Measurements from ENCODE around the gene NDUFAF3. TPM values are rescaled to one million over a fixed set of nuclear protein-coding genes. Genes with fewer than 3 reads are reported as not detected.

NDUFAF3 gene
- total RNA-seq, 3 donors from 2014 or later, result 61.0 to 69.9 (median 63.2) TPM

DNA sequence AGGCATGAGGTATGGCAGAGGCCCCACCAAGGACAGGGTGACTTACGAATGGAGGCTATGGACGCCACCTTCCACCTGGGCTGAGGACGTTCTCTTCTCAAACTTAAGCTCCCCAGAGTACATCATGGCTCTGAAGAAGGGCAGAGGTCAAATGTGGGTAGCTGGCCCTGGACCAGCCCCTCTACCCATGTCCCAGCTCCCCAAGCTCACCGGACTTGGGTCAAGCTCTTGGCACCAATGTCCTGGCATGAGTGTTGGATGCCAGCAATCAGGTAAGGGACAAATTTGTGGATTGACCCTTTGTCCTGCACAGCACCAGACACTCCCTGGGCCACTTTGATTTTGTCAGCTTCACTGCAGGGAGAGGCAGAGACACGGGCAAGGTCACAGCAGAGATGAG lies 2.5 kb downstream of the NDUFAF3 start:
- no peak for DNase-seq
- ATAC-seq, result no peak
- Histone ChIP-seq H3K9me3 (no peaks in the 10 kb centered on the region), H3K4me1 (ENCODE audit: low read depth) (peaks cover 34% of the 10 kb centered on the region), H3K4me3 (no peak overlapping the region), H3K36me3 (ENCODE audit: low read depth) (peaks cover 8% of the 10 kb centered on the region)
- intact Hi-C loops (cut with DNase I, micrococcal nuclease), result no loop called here
- no peak for TF ChIP-seq CTCF (IDR thresholded peaks at IDR 0.05)

GRCh38 chr3:49025005-49025792 lies 3.3 kb downstream of the NDUFAF3 start:
- Histone ChIP-seq H3K36me3 (ENCODE audit: low read depth) (peaks cover 8% of the 10 kb centered on the region), H3K4me3 (no peak overlapping the region), H3K4me1 (ENCODE audit: low read depth) (peaks cover 32% of the 10 kb centered on the region), H3K9me3 (no peaks in the 10 kb centered on the region)
- no peak for TF ChIP-seq CTCF (IDR thresholded peaks at IDR 0.05)
- DNase-seq, result peak in 2 of 3 donors; percentile 8 to 34
- ATAC-seq, result no peak
- intact Hi-C loops (cut with DNase I, micrococcal nuclease), result no loop called here

DNA sequence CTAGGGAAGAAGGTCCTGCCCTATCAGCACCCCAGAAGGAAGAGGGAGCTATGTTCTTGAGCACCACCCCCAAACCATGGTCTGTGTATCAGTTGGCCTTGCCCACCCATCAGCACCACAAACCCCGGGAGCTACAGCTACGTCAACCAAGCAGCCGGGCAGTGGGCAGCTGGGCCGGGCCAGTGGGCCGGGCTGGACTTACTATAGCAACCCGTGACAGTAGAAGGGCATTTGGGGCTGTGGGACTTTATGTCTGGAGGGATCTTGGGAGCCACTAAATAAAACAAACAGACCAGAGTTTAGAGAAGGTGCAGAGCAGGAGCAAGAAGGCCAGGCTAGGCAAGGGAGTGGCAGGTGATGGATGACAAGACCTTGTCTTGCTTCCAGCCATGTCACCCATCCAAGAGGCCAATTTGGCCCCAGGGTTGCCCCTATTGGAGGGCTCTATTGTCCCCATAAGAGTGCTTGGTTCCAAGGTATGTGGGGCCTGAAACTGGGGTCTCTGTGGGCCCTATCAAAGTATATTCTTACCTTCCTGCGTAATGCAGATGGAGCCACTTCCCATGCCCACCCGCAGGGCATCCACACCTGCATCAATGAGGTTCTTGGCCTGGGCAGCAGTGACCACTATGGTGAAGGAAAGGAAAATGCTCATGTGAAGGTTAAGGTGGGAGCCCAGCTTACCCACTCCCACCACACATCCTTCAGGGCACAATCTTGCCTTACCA lies 4.0 kb downstream of the NDUFAF3 start:
- Histone ChIP-seq H3K4me1 (ENCODE audit: low read depth) (peaks cover 28% of the 10 kb centered on the region), H3K36me3 (ENCODE audit: low read depth) (peaks cover 8% of the 10 kb centered on the region), H3K4me3 (no peak overlapping the region), H3K9me3 (no peaks in the 10 kb centered on the region)
- DNase-seq, result peak in 1 of 3 donors; percentile 27
- TF ChIP-seq CTCF (IDR thresholded peaks at IDR 0.05), result no peak
- no peak for ATAC-seq
- intact Hi-C loops (cut with DNase I, micrococcal nuclease), result no loop called here

- DNase-seq, result no peak
- H3K4me3 ChIP-seq, result no peak overlapping the region
- peaks cover 8% of the 10 kb centered on the region for H3K36me3 ChIP-seq (ENCODE audit: low read depth)
- intact Hi-C loops (cut with DNase I, micrococcal nuclease), result no loop called here
- H3K9me3 ChIP-seq, result no peaks in the 10 kb centered on the region
- ATAC-seq, result no peak
- no peak for TF ChIP-seq CTCF (IDR thresholded peaks at IDR 0.05)
- peaks cover 28% of the 10 kb centered on the region for H3K4me1 ChIP-seq (ENCODE audit: low read depth)
Measured at GRCh38 chr3:49026536-49026935, 4.6 kb downstream of the NDUFAF3 start.

DNA sequence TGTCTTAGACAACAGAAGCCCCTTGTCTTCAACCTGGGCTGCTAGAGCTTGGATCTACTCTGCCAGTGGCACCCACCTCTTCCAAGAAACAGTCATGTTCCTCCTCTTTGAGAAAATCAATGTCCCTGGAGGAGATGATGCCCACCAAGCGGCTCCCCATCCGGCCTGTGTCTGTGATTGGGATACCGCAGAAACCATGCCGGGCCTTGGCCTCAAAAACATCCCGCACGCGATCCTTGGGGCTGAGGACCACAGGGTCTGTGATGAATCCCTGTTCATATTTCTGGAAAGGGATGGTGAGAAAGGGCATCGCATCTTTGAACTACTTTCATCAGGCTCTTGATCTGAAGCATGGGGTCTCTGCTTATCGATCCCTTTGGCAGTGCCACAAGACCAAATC lies 5.7 kb downstream of the NDUFAF3 start:
- no peak for TF ChIP-seq CTCF (IDR thresholded peaks at IDR 0.05)
- Histone ChIP-seq H3K4me3 (no peak overlapping the region), H3K9me3 (no peaks in the 10 kb centered on the region), H3K36me3 (ENCODE audit: low read depth) (peaks cover 8% of the 10 kb centered on the region), H3K4me1 (ENCODE audit: low read depth) (peaks cover 26% of the 10 kb centered on the region)
- DNase-seq (peak in 1 of 3 donors; percentile 28), ATAC-seq (no peak)
- intact Hi-C loops (cut with DNase I, micrococcal nuclease), result no loop called here

Measured in mucosa of descending colon (tissue), 3 donors.